ENCODE results near the gene RABGAP1L.

DNA sequence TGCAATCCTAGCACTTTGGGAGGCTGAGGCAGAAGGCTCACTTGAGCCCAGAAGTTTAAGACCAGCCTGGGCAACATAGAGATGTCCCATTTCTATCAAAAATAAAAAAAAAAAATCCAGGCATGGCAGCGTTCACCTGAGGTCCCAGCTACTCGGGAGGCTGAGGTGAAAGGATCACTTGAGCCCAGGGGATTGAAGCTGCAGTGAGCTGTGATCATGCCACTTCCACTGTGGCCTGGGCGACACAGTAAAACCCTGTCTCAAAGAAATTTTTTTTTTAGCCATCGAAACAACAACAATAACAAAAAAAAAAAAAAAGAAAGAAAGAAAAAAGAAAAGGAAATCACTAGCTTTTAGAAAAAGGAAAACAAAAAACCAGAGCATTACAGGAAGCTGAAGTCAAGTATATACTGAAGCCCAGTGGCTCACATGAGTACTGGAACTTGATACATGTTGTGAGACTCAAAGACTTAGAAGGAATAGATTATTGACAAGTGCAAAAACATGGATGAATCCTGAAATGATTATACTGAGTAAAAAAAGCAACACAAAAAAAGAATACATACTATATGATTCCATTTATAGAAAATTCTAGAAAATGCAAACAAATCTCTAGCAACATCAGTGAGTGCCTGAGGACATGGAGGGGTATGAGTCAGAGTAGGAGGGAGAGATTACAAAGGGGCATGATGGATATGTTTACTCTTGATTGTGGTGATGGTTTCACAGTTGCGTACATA is 6.1 kb upstream of the RABGAP1L start:
- no peak for TF ChIP-seq CHD1 (IDR thresholded peaks at IDR 0.05; ENCODE audit: low read depth, low read length)
- TF ChIP-seq, protein P1, sequence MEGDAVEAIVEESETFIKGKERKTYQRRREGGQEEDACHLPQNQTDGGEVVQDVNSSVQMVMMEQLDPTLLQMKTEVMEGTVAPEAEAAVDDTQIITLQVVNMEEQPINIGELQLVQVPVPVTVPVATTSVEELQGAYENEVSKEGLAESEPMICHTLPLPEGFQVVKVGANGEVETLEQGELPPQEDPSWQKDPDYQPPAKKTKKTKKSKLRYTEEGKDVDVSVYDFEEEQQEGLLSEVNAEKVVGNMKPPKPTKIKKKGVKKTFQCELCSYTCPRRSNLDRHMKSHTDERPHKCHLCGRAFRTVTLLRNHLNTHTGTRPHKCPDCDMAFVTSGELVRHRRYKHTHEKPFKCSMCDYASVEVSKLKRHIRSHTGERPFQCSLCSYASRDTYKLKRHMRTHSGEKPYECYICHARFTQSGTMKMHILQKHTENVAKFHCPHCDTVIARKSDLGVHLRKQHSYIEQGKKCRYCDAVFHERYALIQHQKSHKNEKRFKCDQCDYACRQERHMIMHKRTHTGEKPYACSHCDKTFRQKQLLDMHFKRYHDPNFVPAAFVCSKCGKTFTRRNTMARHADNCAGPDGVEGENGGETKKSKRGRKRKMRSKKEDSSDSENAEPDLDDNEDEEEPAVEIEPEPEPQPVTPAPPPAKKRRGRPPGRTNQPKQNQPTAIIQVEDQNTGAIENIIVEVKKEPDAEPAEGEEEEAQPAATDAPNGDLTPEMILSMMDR (IDR thresholded peaks at IDR 0.05 in 2 of 3, conservative IDR thresholded peaks at IDR 0.05 in 1 of 3; ENCODE audit: control insufficient read depth in 2 of 3, extremely low read depth in 1 of 3, insufficient read depth in 1 of 3, low read depth in 3 of 3, low read length in 3 of 3): no peak
- no peak for TF ChIP-seq SP1 (IDR thresholded peaks at IDR 0.05; ENCODE audit: low read depth, low read length)
- no peak for TF ChIP-seq NFYB (IDR thresholded peaks at IDR 0.05; ENCODE audit: insufficient read depth, low read depth, low read length)
- TF ChIP-seq EED (IDR thresholded peaks at IDR 0.05; ENCODE audit: low read depth): no peak
- TF ChIP-seq POLR2AphosphoS2 (IDR thresholded peaks at IDR 0.05; ENCODE audit: low read depth, low read length): no peak
- TF ChIP-seq POLR2A (IDR thresholded peaks at IDR 0.05; ENCODE audit: low read depth, low read length): no peak
- TF ChIP-seq, protein P2, sequence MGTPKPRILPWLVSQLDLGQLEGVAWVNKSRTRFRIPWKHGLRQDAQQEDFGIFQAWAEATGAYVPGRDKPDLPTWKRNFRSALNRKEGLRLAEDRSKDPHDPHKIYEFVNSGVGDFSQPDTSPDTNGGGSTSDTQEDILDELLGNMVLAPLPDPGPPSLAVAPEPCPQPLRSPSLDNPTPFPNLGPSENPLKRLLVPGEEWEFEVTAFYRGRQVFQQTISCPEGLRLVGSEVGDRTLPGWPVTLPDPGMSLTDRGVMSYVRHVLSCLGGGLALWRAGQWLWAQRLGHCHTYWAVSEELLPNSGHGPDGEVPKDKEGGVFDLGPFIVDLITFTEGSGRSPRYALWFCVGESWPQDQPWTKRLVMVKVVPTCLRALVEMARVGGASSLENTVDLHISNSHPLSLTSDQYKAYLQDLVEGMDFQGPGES (IDR thresholded peaks at IDR 0.05): no peak
- no peak for TF ChIP-seq SIN3A (IDR thresholded peaks at IDR 0.05; ENCODE audit: low read depth, low read length)
- TF ChIP-seq, protein P3, sequence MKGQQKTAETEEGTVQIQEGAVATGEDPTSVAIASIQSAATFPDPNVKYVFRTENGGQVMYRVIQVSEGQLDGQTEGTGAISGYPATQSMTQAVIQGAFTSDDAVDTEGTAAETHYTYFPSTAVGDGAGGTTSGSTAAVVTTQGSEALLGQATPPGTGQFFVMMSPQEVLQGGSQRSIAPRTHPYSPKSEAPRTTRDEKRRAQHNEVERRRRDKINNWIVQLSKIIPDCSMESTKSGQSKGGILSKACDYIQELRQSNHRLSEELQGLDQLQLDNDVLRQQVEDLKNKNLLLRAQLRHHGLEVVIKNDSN (IDR thresholded peaks at IDR 0.05; ENCODE audit: borderline replicate concordance, extremely low read length, insufficient read depth, low read depth, low read length): no peak
- TF ChIP-seq YY1 (IDR thresholded peaks at IDR 0.05; ENCODE audit: low read depth, low read length): no peak
- TF ChIP-seq CREM (IDR thresholded peaks at IDR 0.05; ENCODE audit: low read depth): peak; percentile 68
- TF ChIP-seq ZNF24 (IDR thresholded peaks at IDR 0.05): no peak
- TF ChIP-seq POLR2AphosphoS5 (IDR thresholded peaks at IDR 0.05; ENCODE audit: low read length): no peak

Measured in GM12878 (cell line).